Subcutaneous abdominal adipose tissue (tissue), 5 donors: ENCODE measurements around the gene SLC6A8.
A peak's percentile ranks its signal among the peaks of the same experiment; 100 is the strongest.
"Not testable (repeated sequence)": the region's sequence is repeated elsewhere in the genome, so short reads cannot be mapped to it uniquely, and the experiment has no call there.

ENCODE experiments used
- H3K27ac ChIP-seq: one replicate; pipeline ENCODE4 v1.7.0; 2013; ENCODE audit warnings: low read depth, mild to moderate bottlenecking, inconsistent platforms, low read length, moderate library complexity
- H3K27me3 ChIP-seq, 5 donors: one replicate each; pipeline ENCODE4 v1.7.0; 2013; ENCODE audit warnings: low read length in 5 of 5, inconsistent platforms in 1 of 5; ENCODE audit not compliant: control insufficient read depth in 5 of 5, insufficient read depth in 4 of 5
- H3K36me3 ChIP-seq, 5 donors: one replicate each; pipeline ENCODE4 v1.7.0; 2013; ENCODE audit warnings: low read length in 5 of 5; ENCODE audit not compliant: control insufficient read depth in 5 of 5, insufficient read depth in 5 of 5
- H3K4me1 ChIP-seq, 5 donors: one replicate each; pipeline ENCODE4 v1.7.0; 2013; ENCODE audit warnings: low read length in 5 of 5, mild to moderate bottlenecking in 3 of 5, moderate library complexity in 1 of 5; ENCODE audit not compliant: control insufficient read depth in 5 of 5, insufficient read depth in 5 of 5
- H3K4me3 ChIP-seq, 5 donors: one replicate each; pipeline ENCODE4 v1.7.0; 2013; ENCODE audit warnings: low read length in 5 of 5, low read depth in 1 of 5
- H3K9ac ChIP-seq, 5 donors: one replicate each; pipeline ENCODE4 v1.7.0; 2013; ENCODE audit warnings: low read length in 5 of 5, mild to moderate bottlenecking in 4 of 5, moderate library complexity in 3 of 5
- H3K9me3 ChIP-seq, 5 donors: one replicate each; pipeline ENCODE4 v1.7.0; 2013; ENCODE audit warnings: low read length in 5 of 5; ENCODE audit not compliant: control insufficient read depth in 5 of 5
- donor health status: healthy.
- donor health status: healthy.
- donor health status: healthy.
- donor health status: healthy.
- donor health status: healthy.

The SLC6A8 gene

DNA sequence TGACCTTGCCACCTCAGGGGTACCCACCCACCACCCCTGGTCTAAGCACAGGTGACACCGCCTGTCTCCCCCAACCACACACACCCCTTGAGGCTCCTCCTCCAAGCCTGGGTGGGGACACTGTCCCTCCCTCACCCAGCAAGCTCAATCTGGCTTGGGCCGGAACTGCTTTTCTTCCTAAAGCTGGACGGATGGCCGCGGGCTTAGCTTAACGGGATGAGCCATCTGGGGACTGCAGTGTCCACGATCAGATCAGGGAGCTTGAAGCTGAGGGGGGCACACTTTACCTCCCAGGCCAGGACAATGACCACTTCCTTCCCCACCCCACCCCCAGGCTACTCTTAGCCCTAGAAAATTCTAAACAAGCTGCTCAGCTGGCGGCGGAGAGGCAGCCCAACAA, 1.0 kb upstream of the SLC6A8 start:
- H3K27me3 ChIP-seq: peaks cover 4 to 17% (median 12%) of the 10 kb centered on the region in 5 donors
- peaks cover 0 to 7% (median 0%) of the 10 kb centered on the region in 5 donors for H3K9me3 ChIP-seq
- H3K4me1 ChIP-seq: peaks cover 0 to 23% (median 11%) of the 10 kb centered on the region in 5 donors
- no peaks in the 10 kb centered on the region for H3K36me3 ChIP-seq
- no peak overlapping the region for H3K9ac ChIP-seq
- no peak overlapping the region for H3K4me3 ChIP-seq
- no peak overlapping the region for H3K27ac ChIP-seq

GRCh38 chrX:153688071-153688470, 345 bp downstream of the SLC6A8 start:
- Histone ChIP-seq H3K4me1 (peaks cover 0 to 24% (median 11%) of the 10 kb centered on the region in 5 donors), H3K27ac (no peak overlapping the region), H3K9ac (no peak overlapping the region), H3K9me3 (peaks cover 0 to 7% (median 0%) of the 10 kb centered on the region in 5 donors), H3K27me3 (peaks cover 4 to 23% (median 12%) of the 10 kb centered on the region in 5 donors), H3K36me3 (no peaks in the 10 kb centered on the region), H3K4me3 (no peak overlapping the region)

GRCh38 chrX:153688506-153688905, 780 bp downstream of the SLC6A8 start:
- H3K27ac ChIP-seq: no peak overlapping the region
- H3K4me3 ChIP-seq: peak overlapping the region in 3 of 5 donors; percentile 22 to 52 (median 51)
- peaks cover 4 to 23% (median 12%) of the 10 kb centered on the region in 5 donors for H3K27me3 ChIP-seq
- no peaks in the 10 kb centered on the region for H3K36me3 ChIP-seq
- H3K4me1 ChIP-seq: peaks cover 0 to 24% (median 11%) of the 10 kb centered on the region in 5 donors
- H3K9me3 ChIP-seq: peaks cover 0 to 6% (median 0%) of the 10 kb centered on the region in 5 donors
- H3K9ac ChIP-seq: no peak overlapping the region

DNA sequence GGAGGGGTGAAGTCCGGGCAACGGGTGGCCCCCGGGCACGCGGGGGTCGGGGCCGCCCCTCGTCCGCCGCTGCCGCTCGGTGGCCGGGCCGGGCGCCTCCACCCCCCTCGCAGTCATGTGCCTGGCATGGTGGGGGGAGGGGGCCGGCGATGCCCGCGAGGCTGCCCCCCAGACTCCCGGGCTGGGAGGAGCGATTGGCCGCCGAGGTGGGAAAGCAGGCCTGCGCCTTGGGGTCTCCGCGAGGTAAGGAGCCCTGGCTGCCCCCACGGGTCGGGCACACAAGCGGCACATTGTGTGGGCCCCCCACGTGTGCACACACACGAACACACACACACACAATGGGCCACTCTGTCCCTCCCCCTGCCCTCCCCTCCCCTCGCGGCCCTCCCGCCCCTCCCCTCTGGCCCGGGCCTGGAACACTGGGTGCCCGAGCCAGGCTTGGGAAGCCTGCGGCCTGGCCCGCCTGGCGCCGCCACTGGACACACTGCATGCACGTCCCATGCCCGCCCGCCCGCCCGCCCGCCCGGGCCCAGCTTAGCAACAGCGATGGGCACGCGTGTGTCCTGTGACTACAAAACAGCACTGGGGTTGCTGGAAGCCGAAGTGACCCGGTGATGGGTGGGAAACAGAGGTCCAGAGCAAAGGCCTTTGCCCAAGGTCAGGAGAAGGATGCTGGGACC, 1.3 kb downstream of the SLC6A8 start:
- Histone ChIP-seq H3K9ac (no peak overlapping the region), H3K4me3 (peak overlapping the region in 2 of 5 donors; percentile 44 to 52), H3K27ac (no peak overlapping the region)

DNA sequence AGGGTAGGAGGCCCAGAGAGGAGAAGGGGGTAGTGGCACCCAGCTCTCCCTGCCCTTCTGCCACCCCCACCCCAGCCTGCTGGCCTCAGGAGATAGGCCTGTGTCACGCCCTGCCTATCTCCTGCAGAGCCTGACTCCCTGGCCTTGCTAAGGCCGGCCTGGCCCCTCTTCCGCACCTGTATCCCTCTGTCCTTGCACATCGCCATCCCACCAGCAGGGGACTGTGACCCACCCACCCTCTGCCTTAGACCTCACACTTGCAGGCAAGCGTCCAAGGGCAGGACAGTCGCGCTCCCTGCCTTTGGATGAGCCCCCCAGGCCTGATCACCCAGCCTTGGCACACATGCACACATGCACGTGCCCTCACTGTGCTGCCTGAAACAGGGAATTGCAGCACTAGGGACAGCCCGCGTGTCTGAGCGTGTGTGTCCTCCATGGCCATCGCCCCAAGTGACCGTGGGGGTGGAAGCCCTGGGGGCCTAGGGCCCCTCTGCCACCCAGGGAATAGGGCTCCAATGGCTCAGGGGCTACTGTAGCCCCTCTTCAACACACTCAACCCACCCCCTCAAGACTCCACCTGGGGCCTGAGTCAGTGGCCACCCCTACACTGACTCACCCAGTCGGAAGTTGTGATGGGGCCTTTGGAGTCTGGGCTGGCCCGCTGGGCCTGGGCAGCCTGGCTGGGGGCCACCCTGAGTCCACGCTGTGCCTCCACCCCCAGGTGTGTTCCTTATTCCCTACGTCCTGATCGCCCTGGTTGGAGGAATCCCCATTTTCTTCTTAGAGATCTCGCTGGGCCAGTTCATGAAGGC, 2.1 kb downstream of the SLC6A8 start:
- no peaks in the 10 kb centered on the region for H3K9me3 ChIP-seq
- H3K9ac ChIP-seq: no peak overlapping the region
- H3K27ac ChIP-seq: no peak overlapping the region
- peaks cover 0 to 24% (median 11%) of the 10 kb centered on the region in 5 donors for H3K4me1 ChIP-seq
- peak overlapping the region in 1 of 5 donors; percentile 44 for H3K4me3 ChIP-seq
- H3K27me3 ChIP-seq: peaks cover 4 to 17% (median 11%) of the 10 kb centered on the region in 5 donors
- H3K36me3 ChIP-seq: peaks cover 0 to 3% (median 0%) of the 10 kb centered on the region in 5 donors

More for the DNA sequence above, 1.3 kb downstream of the SLC6A8 start:
- Histone ChIP-seq H3K36me3 (no peaks in the 10 kb centered on the region), H3K4me1 (peaks cover 0 to 24% (median 11%) of the 10 kb centered on the region in 5 donors), H3K27me3 (peaks cover 4 to 22% (median 12%) of the 10 kb centered on the region in 5 donors), H3K9me3 (peaks cover 0 to under 1% (median 0%) of the 10 kb centered on the region in 5 donors)

DNA sequence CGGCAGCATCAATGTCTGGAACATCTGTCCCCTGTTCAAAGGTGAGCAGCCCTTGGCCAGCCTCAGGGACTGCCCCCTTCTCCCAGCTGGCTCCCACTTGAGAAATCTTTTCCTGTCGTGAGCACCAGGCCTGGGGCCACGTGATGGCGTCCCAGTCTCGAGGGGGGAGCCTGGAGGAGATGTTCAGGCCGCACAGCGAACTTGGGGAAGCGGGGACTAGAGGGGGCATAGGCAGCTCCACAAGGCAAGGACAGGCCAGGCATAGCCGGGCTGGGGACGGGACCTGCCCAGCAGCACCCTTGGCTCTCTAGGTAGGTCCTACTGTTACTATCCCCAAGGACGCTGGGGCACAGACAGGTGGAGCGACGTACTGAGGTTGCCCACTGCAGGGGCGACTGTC, 2.7 kb downstream of the SLC6A8 start:
- no peak overlapping the region for H3K27ac ChIP-seq
- peaks cover 4 to 16% (median 10%) of the 10 kb centered on the region in 5 donors for H3K27me3 ChIP-seq
- H3K4me3 ChIP-seq: no peak overlapping the region
- H3K9me3 ChIP-seq: no peaks in the 10 kb centered on the region
- no peak overlapping the region for H3K9ac ChIP-seq
- peaks cover 0 to 24% (median 11%) of the 10 kb centered on the region in 5 donors for H3K4me1 ChIP-seq
- H3K36me3 ChIP-seq: peaks cover 0 to 3% (median 0%) of the 10 kb centered on the region in 5 donors

DNA sequence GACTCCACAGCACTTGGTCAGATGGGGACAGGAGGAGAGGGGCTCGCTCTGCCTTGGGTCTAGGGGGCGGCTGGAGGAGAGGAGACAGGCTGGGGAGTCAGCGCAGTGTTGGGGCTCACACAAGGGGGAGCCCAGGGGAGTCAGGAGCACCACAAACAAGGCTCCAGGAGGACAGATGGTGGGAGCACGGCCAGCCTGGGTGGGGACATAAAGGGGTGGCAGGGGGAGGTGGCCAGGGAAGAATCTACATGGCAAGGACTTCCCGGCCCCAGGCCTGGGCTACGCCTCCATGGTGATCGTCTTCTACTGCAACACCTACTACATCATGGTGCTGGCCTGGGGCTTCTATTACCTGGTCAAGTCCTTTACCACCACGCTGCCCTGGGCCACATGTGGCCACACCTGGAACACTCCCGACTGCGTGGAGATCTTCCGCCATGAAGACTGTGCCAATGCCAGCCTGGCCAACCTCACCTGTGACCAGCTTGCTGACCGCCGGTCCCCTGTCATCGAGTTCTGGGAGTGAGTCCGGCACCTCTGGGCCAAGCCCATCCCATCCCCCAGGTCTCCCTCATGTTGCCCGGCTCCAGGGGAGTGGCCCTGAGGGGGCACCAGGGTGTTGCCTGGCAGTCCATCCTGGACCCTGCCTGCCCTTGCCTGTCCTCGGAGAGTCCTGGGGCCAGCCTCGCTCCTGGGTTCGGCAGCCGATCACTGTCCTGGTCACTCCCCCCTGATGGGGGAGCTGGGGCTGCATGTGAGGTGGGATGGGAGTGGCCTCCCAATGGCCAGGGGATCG, 3.5 kb downstream of the SLC6A8 start:
- H3K27ac ChIP-seq, H3K36me3 ChIP-seq, H3K9me3 ChIP-seq, H3K27me3 ChIP-seq, H3K4me3 ChIP-seq, H3K9ac ChIP-seq: not testable (repeated sequence)
- H3K4me1 ChIP-seq: peaks cover 0 to 24% (median 11%) of the 10 kb centered on the region in 5 donors

DNA sequence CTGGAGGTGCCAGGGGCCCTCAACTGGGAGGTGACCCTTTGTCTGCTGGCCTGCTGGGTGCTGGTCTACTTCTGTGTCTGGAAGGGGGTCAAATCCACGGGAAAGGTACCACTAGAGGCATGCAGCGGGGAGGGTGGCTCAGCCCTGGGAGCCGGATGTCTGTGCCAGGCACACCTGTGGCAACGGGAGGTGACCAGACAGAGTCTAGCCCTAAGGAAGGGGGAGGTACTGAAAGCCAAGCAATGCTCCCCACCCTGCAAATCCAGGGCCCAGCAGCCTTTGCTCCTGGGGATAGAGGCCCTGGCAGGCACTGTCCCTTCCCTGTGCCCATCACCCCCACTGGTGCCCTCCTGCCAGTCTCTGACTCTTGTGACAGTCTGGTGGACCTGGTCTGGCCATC, 4.3 kb downstream of the SLC6A8 start:
- Histone ChIP-seq H3K9ac (no peak overlapping the region), H3K9me3 (no peaks in the 10 kb centered on the region), H3K4me1 (peaks cover 0 to 24% (median 11%) of the 10 kb centered on the region in 5 donors), H3K27me3 (peaks cover 0 to 6% (median 3%) of the 10 kb centered on the region in 5 donors), H3K27ac (no peak overlapping the region), H3K4me3 (no peak overlapping the region), H3K36me3 (peaks cover 0 to 12% (median 3%) of the 10 kb centered on the region in 5 donors)

DNA sequence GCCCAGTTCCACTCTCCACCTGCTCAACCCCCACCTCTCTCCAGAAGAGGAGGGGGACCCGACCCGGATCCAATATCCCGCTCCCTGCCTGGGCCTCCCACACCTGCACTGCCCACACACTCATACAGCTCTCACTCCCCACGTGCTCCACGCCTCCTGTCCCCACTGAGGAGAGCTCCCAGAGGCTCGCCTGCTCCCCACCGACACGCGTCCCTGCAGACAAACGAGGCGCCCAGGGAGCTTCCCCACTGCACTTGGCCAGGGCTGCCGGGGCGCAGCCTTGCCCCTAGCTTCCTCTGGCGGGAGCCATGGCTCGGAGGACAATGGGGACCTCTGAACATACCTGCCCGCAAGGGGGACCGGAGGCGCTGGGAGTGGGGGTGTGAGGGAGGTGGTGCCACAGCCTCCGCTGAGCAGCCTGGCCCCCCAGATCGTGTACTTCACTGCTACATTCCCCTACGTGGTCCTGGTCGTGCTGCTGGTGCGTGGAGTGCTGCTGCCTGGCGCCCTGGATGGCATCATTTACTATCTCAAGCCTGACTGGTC, 5.0 kb downstream of the SLC6A8 start:
- Histone ChIP-seq H3K27me3 (peaks cover 0 to 6% (median 3%) of the 10 kb centered on the region in 5 donors), H3K4me1 (peaks cover 0 to 24% (median 8%) of the 10 kb centered on the region in 5 donors), H3K27ac (no peak overlapping the region), H3K36me3 (peaks cover 0 to 19% (median 3%) of the 10 kb centered on the region in 5 donors), H3K9me3 (no peaks in the 10 kb centered on the region), H3K9ac (no peak overlapping the region), H3K4me3 (no peak overlapping the region)
